H1 (cell line): ENCODE results near the gene TOR1B. TPM values are rescaled to one million over a fixed set of nuclear protein-coding genes. Genes with fewer than 3 reads are reported as not detected.

ENCODE experiments used
- CTCF ChIA-PET: fragments of 300-600 bp; sonication (Branson Sonifier 250); formaldehyde crosslinking; loops from one replicate; lab custom pipeline; 2021; ENCODE audit not compliant: partially characterized antibody; lab: Charles Lee
- POLR2A ChIA-PET: fragments of 300-600 bp; sonication (Branson Sonifier 250); formaldehyde crosslinking; loops from one replicate; lab custom pipeline; 2021; ENCODE audit warnings: inconsistent platforms; ENCODE audit not compliant: partially characterized antibody; lab: Charles Lee
- DNase-seq, 2 experiments: peaks; one replicate each; pipeline versions ENCODE4 v3.0.0 to v3.0.0-alpha.2; 2010 to 2022; ENCODE audit warnings: low spot score in 2 of 2, low read depth in 1 of 2, mixed read lengths in 1 of 2
- FAIRE-seq: peaks from 2 replicates; lab custom pipeline; 2011; peaks lifted over from hg19 to GRCh38; lab: Jason Lieb, UNC
- H2AFZ ChIP-seq: 2 replicates; pipeline ENCODE4 v1.8.1; 2012; ENCODE audit warnings: low read length, inconsistent platforms
- H2AK5ac ChIP-seq: 2 replicates; pipeline ENCODE4 v1.6.1; 2013; ENCODE audit warnings: low read depth, low read length
- H2BK120ac ChIP-seq: replicated peaks from 2 replicates; pipeline ENCODE3; 2013; ENCODE audit warnings: low read depth, low read length, inconsistent platforms
- H2BK12ac ChIP-seq: 2 replicates; pipeline ENCODE4 v1.6.1; 2013; ENCODE audit warnings: low read depth, low read length
- H2BK15ac ChIP-seq: 2 replicates; pipeline ENCODE4 v1.6.1; 2013; ENCODE audit warnings: low read length
- H2BK20ac ChIP-seq: 2 replicates; pipeline ENCODE4 v1.6.1; 2013; ENCODE audit warnings: low read length
- H2BK5ac ChIP-seq: 2 replicates; pipeline ENCODE4 v1.6.1; 2013; ENCODE audit warnings: low read depth, low read length
- H3K14ac ChIP-seq: 2 replicates; pipeline ENCODE4 v1.6.1; 2013; ENCODE audit warnings: inconsistent platforms; ENCODE audit not compliant: insufficient read length
- H3K18ac ChIP-seq: 2 replicates; pipeline ENCODE4 v1.6.1; 2013; ENCODE audit warnings: low read length; ENCODE audit errors: extremely low read depth
- H3K23ac ChIP-seq: 2 replicates; pipeline ENCODE4 v1.6.1; 2013; ENCODE audit warnings: inconsistent platforms; ENCODE audit not compliant: insufficient read length
- H3K23me2 ChIP-seq: 2 replicates; pipeline ENCODE4 v1.6.1; 2013; ENCODE audit warnings: low read depth, low read length
- H3K27ac ChIP-seq: 2 replicates; pipeline ENCODE4 v1.6.1; 2011; ENCODE audit warnings: low read depth, low read length, inconsistent platforms
- H3K27me3 ChIP-seq, 4 experiments: replicated peaks in 1 of 4; 1 replicate in 1 of 4; 2 replicates in 3 of 4; pipeline versions ENCODE4 v1.6.1 to v1.8.1; 2011 to 2013; ENCODE audit warnings: low read length in 3 of 4, mild to moderate bottlenecking in 3 of 4, inconsistent platforms in 2 of 4, mixed read lengths in 2 of 4, moderate library complexity in 1 of 4; ENCODE audit not compliant: control insufficient read depth in 3 of 4, insufficient read depth in 3 of 4; ENCODE audit errors: extremely low read depth in 1 of 4
- H3K36me3 ChIP-seq, 4 experiments: 2 replicates each; pipeline versions ENCODE4 v1.6.1 to v1.8.1; 2011 to 2013; ENCODE audit warnings: mild to moderate bottlenecking in 4 of 4, low read length in 3 of 4, moderate library complexity in 2 of 4, control low read depth in 1 of 4, inconsistent platforms in 1 of 4; ENCODE audit not compliant: insufficient read depth in 4 of 4, control insufficient read depth in 2 of 4
- H3K4ac ChIP-seq: replicated peaks from 2 replicates; pipeline ENCODE3; 2013; ENCODE audit warnings: low read length, low read depth, mixed read lengths, inconsistent platforms; ENCODE audit not compliant: insufficient read length
- H3K4me1 ChIP-seq, 4 experiments: replicated peaks in 1 of 4; 1 replicate in 1 of 4; 2 replicates in 3 of 4; pipeline versions ENCODE4 v1.6.1 to v1.8.1; 2011 to 2013; ENCODE audit warnings: low read length in 3 of 4, inconsistent platforms in 2 of 4, mixed read lengths in 1 of 4; ENCODE audit not compliant: insufficient read depth in 4 of 4, control insufficient read depth in 3 of 4
- H3K4me2 ChIP-seq, 2 experiments: 2 replicates each; pipeline versions ENCODE4 v1.6.1 to v1.8.1; 2011 to 2013; ENCODE audit warnings: low read depth in 2 of 2, low read length in 2 of 2, control low read depth in 1 of 2, inconsistent platforms in 1 of 2, mild to moderate bottlenecking in 1 of 2; ENCODE audit not compliant: insufficient read depth in 1 of 2
- H3K4me3 ChIP-seq, 4 experiments: fragments of 200-600, 300-600 bp in 1 of 4; sonication (generic), shearing (Covaris generic), sonication (Bioruptor Twin) in 1 of 4; 2 replicates each; pipeline versions ENCODE4 v1.5.1 to v1.8.1; 2011 to 2016; ENCODE audit warnings: low read length in 4 of 4, low read depth in 3 of 4, control low read depth in 2 of 4, inconsistent platforms in 2 of 4, mild to moderate bottlenecking in 2 of 4, mixed read lengths in 1 of 4, moderate library complexity in 1 of 4; ENCODE audit not compliant: insufficient read depth in 2 of 4; ENCODE audit errors: extremely low read depth in 1 of 4
- H3K56ac ChIP-seq: replicated peaks from 2 replicates; pipeline ENCODE3; 2013; ENCODE audit warnings: low read depth, mild to moderate bottlenecking, mixed read lengths, low read length, inconsistent platforms; ENCODE audit not compliant: insufficient read length
- H3K79me1 ChIP-seq: 2 replicates; pipeline ENCODE4 v1.6.1; 2013; ENCODE audit warnings: low read depth, low read length, control low read depth
- H3K79me2 ChIP-seq, 2 experiments: 2 replicates each; pipeline versions ENCODE4 v1.6.1 to v1.8.1; 2012 to 2013; ENCODE audit warnings: low read length in 2 of 2, mild to moderate bottlenecking in 2 of 2, inconsistent platforms in 1 of 2; ENCODE audit not compliant: insufficient read depth in 2 of 2, control insufficient read depth in 1 of 2
- H3K9ac ChIP-seq, 4 experiments: replicated peaks in 1 of 4; 1 replicate in 1 of 4; 2 replicates in 3 of 4; pipeline versions ENCODE4 v1.6.1 to v1.8.1; 2011 to 2013; ENCODE audit warnings: low read depth in 3 of 4, low read length in 3 of 4, control low read depth in 2 of 4, mild to moderate bottlenecking in 2 of 4, moderate library complexity in 2 of 4, inconsistent platforms in 1 of 4; ENCODE audit errors: extremely low read depth in 1 of 4
- H3K9me3 ChIP-seq, 2 experiments: 2 replicates each; pipeline versions ENCODE4 v1.6.1 to v1.8.1; 2012 to 2013; ENCODE audit warnings: mild to moderate bottlenecking in 2 of 2, moderate library complexity in 2 of 2, control low read depth in 1 of 2, inconsistent platforms in 1 of 2, low read depth in 1 of 2, low read length in 1 of 2, mixed read lengths in 1 of 2; ENCODE audit not compliant: insufficient read depth in 2 of 2
- H4K20me1 ChIP-seq, 2 experiments: replicated peaks in 1 of 2; 2 replicates each; pipeline versions ENCODE3 to v1.8.1; 2011 to 2013; ENCODE audit warnings: inconsistent platforms in 2 of 2, low read length in 2 of 2, mild to moderate bottlenecking in 1 of 2; ENCODE audit not compliant: insufficient read depth in 2 of 2, control insufficient read depth in 1 of 2
- H4K5ac ChIP-seq: 2 replicates; pipeline ENCODE4 v1.6.1; 2013; ENCODE audit warnings: low read length, low read depth, mixed read lengths, inconsistent platforms; ENCODE audit not compliant: insufficient read length
- H4K8ac ChIP-seq: 2 replicates; pipeline ENCODE4 v1.8.0; 2013; ENCODE audit warnings: mild to moderate bottlenecking, moderate library complexity, low read length, inconsistent platforms; ENCODE audit not compliant: insufficient read depth; ENCODE audit errors: extremely low read depth
- H4K91ac ChIP-seq: replicated peaks from 2 replicates; pipeline ENCODE3; 2013; ENCODE audit warnings: low read length, mixed read lengths, inconsistent platforms; ENCODE audit not compliant: insufficient read length
- EZH2 ChIP-seq: fragments of 200-600 bp; sonication (generic); IDR thresholded peaks from 2 replicates; pipeline ENCODE4 v1.7.1; 2012; ENCODE audit warnings: low read depth, mild to moderate bottlenecking, moderate library complexity, low read length, inconsistent platforms; ENCODE audit not compliant: severe bottlenecking
- KDM1A ChIP-seq: fragments of 200-600, 300-600 bp; sonication (generic); IDR thresholded peaks from 2 replicates; pipeline ENCODE4 v1.7.1; 2016; ENCODE audit warnings: mild to moderate bottlenecking, low read length, borderline replicate concordance
- POLR2AphosphoS5 ChIP-seq: IDR thresholded peaks from 2 replicates; pipeline ENCODE4 v1.6.1; 2011; ENCODE audit warnings: low read depth, low read length
- RFX5 ChIP-seq: IDR thresholded peaks from 2 replicates; pipeline ENCODE4 v1.6.1; 2011; ENCODE audit warnings: low read depth, low read length, improper control_type of control experiment, borderline replicate concordance
- TCF12 ChIP-seq: IDR thresholded peaks from 2 replicates; pipeline ENCODE4 v1.6.1; 2011; ENCODE audit warnings: low read depth, mild to moderate bottlenecking, low read length
- WGBS, 2 experiments: shearing (Covaris generic) in 1 of 2; methylation state at CpG; one replicate each; pipeline versions ENCODE4 v1.1.6 to v1.1.7; 2013 to 2015; ENCODE audit warnings: low lambda C conversion rate in 2 of 2, mixed read lengths in 2 of 2, inconsistent platforms in 1 of 2, low coverage in 1 of 2, missing lambda C conversion rate in 1 of 2; ENCODE audit not compliant: insufficient replicate concordance in 2 of 2, insufficient coverage in 1 of 2, insufficient read length in 1 of 2; ENCODE audit errors: extremely low coverage in 1 of 2, missing lambda C conversion rate in 1 of 2; 5-methylcytosine and 5-hydroxymethylcytosine counted together
- polyA plus RNA-seq, 7 experiments: library from polyadenylated mRNA; depleted of rRNA in 3 of 7; stranded (reverse) in 5 of 7; unstranded in 2 of 7; fragments of >200 nt in 5 of 7; fragments of 200-250 nt in 2 of 7; gene quantifications; 1 replicate in 5 of 7; 2 replicates in 1 of 7; 4 replicates in 1 of 7; pipeline versions ENCODE4 v1.2.1 to v1.2.3, GENCODE V29; 2011 to 2013; ENCODE audit warnings: missing spikeins in 2 of 7, mixed read lengths in 2 of 7
- total RNA-seq: library from RNA; stranded (reverse); fragmentation: NEBNext Ultra II Directional; extraction: Animal tissue kit (Norgen Biotek cat#: 25700); gene quantifications from 2 replicates; pipeline ENCODE4 v1.2.1, GENCODE V29; 2021

Gene TOR1B
- total and polyA plus RNA-seq, 2 of the 8 experiments (the other 6 are each of a cell fraction or from before 2014, with no cell fraction given): 11.4 to 17.4 TPM

DNA sequence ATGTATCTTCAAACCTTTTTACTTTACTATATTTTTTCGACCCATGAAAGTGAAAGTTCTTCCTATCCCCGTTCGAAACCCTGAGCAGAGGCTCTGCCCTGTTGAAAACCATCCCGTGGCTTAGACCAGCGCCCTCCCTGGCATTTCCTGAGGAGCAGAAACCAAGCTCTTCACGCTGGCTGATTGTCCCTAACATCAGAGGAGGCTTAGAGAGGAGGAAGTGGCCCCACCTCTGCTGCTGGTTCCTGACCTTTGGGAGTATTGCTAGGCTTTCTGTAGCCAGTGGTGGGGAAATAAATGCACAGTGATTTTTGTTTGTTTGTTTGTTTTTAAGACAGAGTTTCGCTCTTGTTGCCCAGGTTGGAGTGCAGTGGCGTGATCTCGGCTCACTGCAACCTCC, 45.9 kb upstream of the TOR1B start:
- H2AFZ ChIP-seq: no peak overlapping the region
- no peak overlapping the region for H3K18ac ChIP-seq
- no peaks in the 10 kb centered on the region; a peak in 1 of 7 replicates for H3K27me3 ChIP-seq
- H3K4me3 ChIP-seq: no peak overlapping the region
- ChIA-PET POLR2A (interaction anchor here (0.8 kb wide), 1 partner anchor 19 kb away, joined by 3 read pairs; no protein-coding TSS in a partner anchor), CTCF (interaction anchor here (0.7 to 16.4 kb wide), 4 partner anchors 9 to 37 kb away, joined by 3 to 168 read pairs (median 3); no protein-coding TSS in a partner anchor)
- H3K9ac ChIP-seq: no peak overlapping the region
- no peak overlapping the region for H4K91ac ChIP-seq
- no peak overlapping the region for H3K4ac ChIP-seq
- H3K56ac ChIP-seq: no peak overlapping the region
- FAIRE-seq (no peak), DNase-seq (no peak)
- H2BK120ac ChIP-seq: no peak overlapping the region
- H3K79me1 ChIP-seq: no peaks in the 10 kb centered on the region
- no peak overlapping the region for H2BK20ac ChIP-seq
- no peaks in the 10 kb centered on the region for H3K23me2 ChIP-seq
- no peaks in the 10 kb centered on the region for H3K36me3 ChIP-seq
- H3K27ac ChIP-seq: no peak overlapping the region
- H3K4me1 ChIP-seq: peaks cover 0 to 13% (median 11%) of the 10 kb centered on the region in 4 experiments; a peak in 5 of 7 replicates
- H4K5ac ChIP-seq: no peak overlapping the region
- no peak overlapping the region for H3K14ac ChIP-seq
- no peaks in the 10 kb centered on the region for H3K9me3 ChIP-seq
- H2BK5ac ChIP-seq: no peak overlapping the region
- H4K8ac ChIP-seq: no peak overlapping the region
- no peak overlapping the region for H3K23ac ChIP-seq
- H3K79me2 ChIP-seq: no peaks in the 10 kb centered on the region
- H4K20me1 ChIP-seq: no peaks in the 10 kb centered on the region
- no peak overlapping the region for H2BK12ac ChIP-seq
- no peak overlapping the region for H2BK15ac ChIP-seq
- no peak overlapping the region for H3K4me2 ChIP-seq
- 84% methylated on average over 9 of the region's 9 CpGs; no CpG with 5 or more reads in 1 of the 2 experiments for WGBS, 2 experiments
- H2AK5ac ChIP-seq: no peak overlapping the region
- TF ChIP-seq TCF12 (no peak), RFX5 (no peak), POLR2AphosphoS5 (no peak), KDM1A (no peak), EZH2 (no peak)
